ENCODE data around the gene RASGRP1.
"Not testable (repeated sequence)": the region's sequence is repeated elsewhere in the genome, so short reads cannot be mapped to it uniquely, and the experiment has no call there.

The RASGRP1 gene

GRCh38 chr15:38593524-38593923, 28.9 kb upstream of the RASGRP1 start:
- no peak overlapping the region for H3K4me3 ChIP-seq (ENCODE audit: low read depth, low read length)
- TF ChIP-seq CTCF (IDR thresholded peaks at IDR 0.05; ENCODE audit: borderline replicate concordance, insufficient read depth, low read depth, low read length) = no peak

GRCh38 chr15:38589502-38589901, 24.9 kb upstream of the RASGRP1 start:
- TF ChIP-seq CTCF (IDR thresholded peaks at IDR 0.05; ENCODE audit: borderline replicate concordance, insufficient read depth, low read depth, low read length) = no peak
- H3K4me3 ChIP-seq (ENCODE audit: low read depth, low read length) = no peak overlapping the region

GRCh38 chr15:38588672-38589071, 24.1 kb upstream of the RASGRP1 start:
- no peak overlapping the region for H3K4me3 ChIP-seq (ENCODE audit: low read depth, low read length)
- TF ChIP-seq CTCF (IDR thresholded peaks at IDR 0.05; ENCODE audit: borderline replicate concordance, insufficient read depth, low read depth, low read length) = no peak

GRCh38 chr15:38587214-38587613, 22.6 kb upstream of the RASGRP1 start:
- H3K4me3 ChIP-seq (ENCODE audit: low read depth, low read length) = no peak overlapping the region
- TF ChIP-seq CTCF (IDR thresholded peaks at IDR 0.05; ENCODE audit: borderline replicate concordance, insufficient read depth, low read depth, low read length) = no peak

GRCh38 chr15:38586005-38586404, 21.4 kb upstream of the RASGRP1 start:
- not testable (repeated sequence) for H3K4me3 ChIP-seq (ENCODE audit: low read depth, low read length)

- no peak for TF ChIP-seq CTCF (IDR thresholded peaks at IDR 0.05; ENCODE audit: borderline replicate concordance, insufficient read depth, low read depth, low read length)
- H3K4me3 ChIP-seq (ENCODE audit: low read depth, low read length) = no peak overlapping the region
Observed at GRCh38 chr15:38578626-38579025, 14.0 kb upstream of the RASGRP1 start.

- no peak for TF ChIP-seq CTCF (IDR thresholded peaks at IDR 0.05; ENCODE audit: borderline replicate concordance, insufficient read depth, low read depth, low read length)
- H3K4me3 ChIP-seq (ENCODE audit: low read depth, low read length) = no peak overlapping the region
Observed at GRCh38 chr15:38577424-38577987, 12.9 kb upstream of the RASGRP1 start.

- H3K4me3 ChIP-seq (ENCODE audit: low read depth, low read length) = no peak overlapping the region
- no peak for TF ChIP-seq CTCF (IDR thresholded peaks at IDR 0.05; ENCODE audit: borderline replicate concordance, insufficient read depth, low read depth, low read length)
Observed at GRCh38 chr15:38576837-38577236, 12.2 kb upstream of the RASGRP1 start.
